Fibroblast of mammary gland (primary cell): ENCODE data around the gene HMG20A.

Experiments
- DNase-seq: peaks from one replicate; pipeline ENCODE4 v3.0.0-alpha.2; 2010; ENCODE audit warnings: low read depth
- H3K4me3 ChIP-seq: 2 replicates; pipeline ENCODE4 v1.5.1; 2011; ENCODE audit warnings: low read depth, mild to moderate bottlenecking, low read length, moderate library complexity; ENCODE audit not compliant: control insufficient read depth
- CTCF ChIP-seq: conservative IDR thresholded peaks from 2 replicates; pipeline ENCODE4 v1.5.1; 2011; ENCODE audit warnings: low read depth, low read length, inconsistent platforms; ENCODE audit not compliant: control insufficient read depth, insufficient read depth

HMG20A gene

GRCh38 chr15:77480859-77481633 lies 60.4 kb downstream of the HMG20A start:
- no peak for DNase-seq
- no peak overlapping the region for H3K4me3 ChIP-seq
- TF ChIP-seq CTCF = no peak

- DNase-seq = peak; percentile 65
- H3K4me3 ChIP-seq = no peak overlapping the region
- TF ChIP-seq CTCF = no peak
Measured at GRCh38 chr15:77481670-77482069, 61.0 kb downstream of the HMG20A start.

- no peak for TF ChIP-seq CTCF
- no peak overlapping the region for H3K4me3 ChIP-seq
- peak; percentile 77 for DNase-seq
Measured at GRCh38 chr15:77482570-77482969, 61.9 kb downstream of the HMG20A start.

GRCh38 chr15:77483425-77484140 lies 62.9 kb downstream of the HMG20A start:
- no peak overlapping the region for H3K4me3 ChIP-seq
- DNase-seq = no peak
- TF ChIP-seq CTCF = no peak

GRCh38 chr15:77484994-77485393 lies 64.3 kb downstream of the HMG20A start:
- no peak for TF ChIP-seq CTCF
- H3K4me3 ChIP-seq = no peak overlapping the region
- DNase-seq = no peak

- peak; percentile 45 for DNase-seq
- no peak overlapping the region for H3K4me3 ChIP-seq
- no peak for TF ChIP-seq CTCF
Measured at GRCh38 chr15:77486542-77487468, 66.1 kb downstream of the HMG20A start.
